ENCODE measurements around the gene APLN.

The APLN gene

GRCh38 chrX:129641941-129642340 is 12.8 kb downstream of the APLN start:
- no peak for DNase-seq

GRCh38 chrX:129641469-129641868 is 13.3 kb downstream of the APLN start:
- no peak for DNase-seq

GRCh38 chrX:129640737-129641136 is 14.0 kb downstream of the APLN start:
- DNase-seq, result no peak

GRCh38 chrX:129638917-129639316 is 15.8 kb downstream of the APLN start:
- DNase-seq, result no peak

- DNase-seq, result peak; percentile 35
These were observed 17.3 kb downstream of the APLN start for GRCh38 chrX:129637217-129638109.

- DNase-seq, result no peak
These were observed 18.5 kb downstream of the APLN start for GRCh38 chrX:129636175-129636681.

GRCh38 chrX:129634541-129634940 is 20.2 kb downstream of the APLN start:
- DNase-seq, result no peak

GRCh38 chrX:129632443-129632842 is 22.3 kb downstream of the APLN start:
- DNase-seq, result no peak

GRCh38 chrX:129631849-129632248 is 22.9 kb downstream of the APLN start:
- no peak for DNase-seq

- DNase-seq, result no peak
These were observed 24.9 kb downstream of the APLN start for GRCh38 chrX:129629837-129630236.

- no peak for DNase-seq
These were observed 28.7 kb downstream of the APLN start for GRCh38 chrX:129626026-129626425.

- DNase-seq, result no peak
These were observed 31.9 kb downstream of the APLN start for GRCh38 chrX:129622757-129623301.

- DNase-seq, result no peak
These were observed 35.8 kb downstream of the APLN start for GRCh38 chrX:129618997-129619396.

GRCh38 chrX:129617420-129617819 is 37.3 kb downstream of the APLN start:
- DNase-seq, result no peak

GRCh38 chrX:129614481-129615255 is 40.1 kb downstream of the APLN start:
- DNase-seq, result no peak

- no peak for DNase-seq
These were observed 41.2 kb downstream of the APLN start for GRCh38 chrX:129613596-129613995.

- DNase-seq, result no peak
These were observed 42.4 kb downstream of the APLN start for GRCh38 chrX:129612396-129612795.

- DNase-seq, result no peak
These were observed 45.4 kb downstream of the APLN start for GRCh38 chrX:129609395-129609794.

GRCh38 chrX:129608496-129608895 is 46.3 kb downstream of the APLN start:
- DNase-seq, result no peak

GRCh38 chrX:129606918-129607317 is 47.8 kb downstream of the APLN start:
- peak; percentile 42 for DNase-seq

GRCh38 chrX:129600981-129601424 is 53.8 kb downstream of the APLN start:
- DNase-seq, result no peak

GRCh38 chrX:129599996-129600395 is 54.8 kb downstream of the APLN start:
- no peak for DNase-seq

GRCh38 chrX:129599499-129599898 is 55.3 kb downstream of the APLN start:
- no peak for DNase-seq
